ENCODE measurements around the gene B3GNT7.
"Not testable (repeated sequence)": the region's sequence is repeated elsewhere in the genome, so short reads cannot be mapped to it uniquely, and the experiment has no call there.

The B3GNT7 gene

DNA sequence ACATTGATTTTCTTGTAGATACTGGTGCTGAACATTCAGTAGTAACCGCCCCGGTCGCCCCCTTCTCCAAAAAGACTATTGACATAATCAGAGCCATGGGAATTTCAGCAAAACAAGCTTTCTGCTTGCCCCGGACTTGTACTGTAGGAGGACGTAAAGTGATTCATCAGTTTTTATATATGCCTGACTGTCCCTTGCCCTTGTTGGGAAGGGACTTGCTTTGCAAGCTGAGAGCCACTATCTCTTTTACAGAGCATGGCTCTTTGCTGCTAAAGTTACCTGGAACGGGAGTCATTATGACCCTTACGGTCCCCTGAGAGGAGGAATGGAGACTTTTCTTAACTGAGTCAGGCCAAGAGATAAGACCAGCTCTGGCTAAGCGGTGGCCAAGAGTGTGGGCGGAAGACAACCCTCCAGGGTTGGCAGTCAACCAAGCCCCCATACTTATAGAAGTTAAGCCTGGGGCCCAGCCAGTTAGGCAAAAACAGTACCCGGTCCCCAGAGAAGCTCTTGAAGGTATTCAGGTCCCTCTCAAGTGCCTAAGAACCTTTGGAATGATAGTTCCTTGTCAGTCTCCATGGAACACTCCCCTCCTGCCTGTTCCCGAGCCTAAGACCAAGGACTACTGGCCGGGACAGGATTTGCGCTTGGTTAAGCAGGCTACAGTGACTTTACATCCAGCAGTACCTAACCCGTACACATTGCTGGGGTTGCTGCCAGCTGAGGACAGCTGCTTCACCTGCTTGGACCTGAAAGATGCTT, 8.1 kb downstream of the B3GNT7 start:
- DNase-seq (ENCODE audit: low spot score) = not testable (repeated sequence)

DNA sequence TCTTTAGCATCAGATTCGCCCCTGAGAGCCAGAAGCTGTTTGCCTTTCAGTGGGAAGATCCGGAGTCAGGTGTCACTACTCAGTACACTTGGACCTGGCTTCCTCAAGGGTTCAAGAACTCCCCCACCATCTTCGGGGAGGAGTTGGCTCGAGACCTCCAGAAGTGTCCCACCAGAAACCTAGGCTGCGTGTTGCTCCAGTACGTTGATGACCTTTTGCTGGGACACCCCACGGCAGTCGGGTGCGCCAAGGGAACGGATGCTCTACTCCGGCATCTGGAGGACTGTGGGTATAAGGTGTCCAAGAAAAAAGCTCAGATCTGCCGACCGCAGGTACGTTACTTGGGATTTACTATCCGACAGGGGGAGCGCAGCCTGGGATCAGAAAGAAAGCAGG, 8.7 kb downstream of the B3GNT7 start:
- DNase-seq (ENCODE audit: low spot score) = not testable (repeated sequence)

DNA sequence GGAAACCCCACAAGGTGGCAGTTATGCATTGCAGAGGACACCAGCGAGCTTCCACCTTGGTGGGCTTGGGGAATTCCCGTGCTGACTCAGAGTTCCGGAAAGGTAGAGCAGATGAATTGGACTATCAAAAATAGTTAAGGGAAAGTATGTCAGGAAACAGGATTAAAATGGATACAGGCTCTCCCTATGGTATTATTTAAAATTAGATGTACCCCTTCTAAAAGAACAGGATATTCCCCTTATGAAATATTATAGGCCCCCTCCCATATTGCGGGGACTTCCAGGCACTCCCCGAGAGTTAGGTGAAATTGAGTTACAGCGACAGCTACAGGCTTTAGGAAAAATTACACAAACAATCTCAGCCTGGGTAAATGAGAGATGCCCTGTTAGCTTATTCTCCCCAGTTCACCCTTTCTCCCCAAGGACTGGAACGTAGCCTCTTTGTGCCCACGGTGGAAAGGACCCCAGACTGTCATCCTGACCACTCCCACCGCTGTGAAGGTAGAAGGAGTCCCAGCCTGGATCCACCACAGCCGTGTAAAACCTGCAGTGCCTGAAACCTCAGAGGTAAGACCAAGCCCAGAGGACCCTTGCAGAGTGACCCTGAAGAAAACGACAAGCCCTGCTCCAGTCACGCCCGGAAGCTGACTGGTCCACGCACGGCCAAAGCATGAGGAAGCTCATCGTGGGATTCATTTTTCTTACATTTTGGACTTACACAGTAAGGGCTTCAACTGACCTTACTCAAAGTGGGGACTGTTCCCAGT, 10.3 kb downstream of the B3GNT7 start:
- DNase-seq (ENCODE audit: low spot score) = not testable (repeated sequence)

DNA sequence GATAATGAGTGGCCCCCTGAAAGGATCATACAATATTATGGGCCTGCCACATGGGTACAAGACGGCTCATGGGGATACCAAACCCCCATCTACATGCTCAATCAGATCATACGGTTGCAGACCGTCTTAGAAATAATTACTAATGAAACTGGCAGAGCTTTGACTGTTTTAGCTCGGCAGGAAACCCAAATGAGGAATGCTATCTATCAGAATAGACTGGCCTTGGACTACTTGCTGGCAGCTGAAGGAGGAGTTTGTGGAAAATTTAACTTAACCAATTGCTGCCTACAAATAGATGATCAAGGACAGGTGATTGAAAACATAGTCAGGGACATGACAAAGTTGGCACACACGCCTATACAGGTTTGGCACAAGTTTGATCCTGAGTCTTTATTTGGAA, 12.2 kb downstream of the B3GNT7 start:
- DNase-seq (ENCODE audit: low spot score) = not testable (repeated sequence)

DNA sequence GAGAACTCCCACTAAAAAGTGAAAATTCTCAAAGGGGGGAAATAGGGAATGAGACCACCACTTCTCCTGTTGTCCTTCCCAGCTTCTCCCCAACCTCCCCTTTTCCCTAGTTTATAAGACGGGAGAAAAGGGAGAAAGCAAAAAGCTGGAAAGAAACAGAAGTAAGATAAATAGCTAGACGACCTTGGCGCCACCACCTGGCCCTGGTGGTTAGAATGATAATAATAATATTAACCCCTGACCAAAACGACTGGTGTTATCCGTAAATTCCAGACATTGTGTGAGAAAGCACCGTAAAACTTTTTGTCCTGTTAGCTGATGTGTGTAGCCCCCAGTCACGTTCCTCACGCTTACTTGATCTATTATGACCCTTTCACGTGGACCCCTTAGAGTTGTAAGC, 12.8 kb downstream of the B3GNT7 start:
- not testable (repeated sequence) for DNase-seq (ENCODE audit: low spot score)

DNA sequence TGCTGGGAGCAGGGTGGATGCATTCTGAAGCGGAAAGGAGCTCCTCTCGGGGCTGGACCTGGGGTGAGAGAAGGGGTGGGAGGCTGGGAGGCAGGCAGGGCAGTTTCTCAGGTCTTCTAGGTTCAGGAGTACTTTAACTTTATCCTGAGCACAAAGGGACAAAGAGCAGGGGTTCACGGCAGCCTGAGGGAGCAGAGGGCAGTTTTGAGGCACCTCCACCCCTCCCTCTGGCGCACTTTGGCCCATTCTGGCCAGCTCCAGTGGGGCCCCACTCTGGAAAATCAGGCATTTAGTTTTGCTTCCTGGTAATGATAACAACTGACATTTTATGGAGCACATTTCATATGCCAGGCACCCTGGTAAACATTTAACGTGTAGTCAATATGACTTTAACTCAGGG, 14.3 kb downstream of the B3GNT7 start:
- no peak for DNase-seq (ENCODE audit: low spot score)

DNA sequence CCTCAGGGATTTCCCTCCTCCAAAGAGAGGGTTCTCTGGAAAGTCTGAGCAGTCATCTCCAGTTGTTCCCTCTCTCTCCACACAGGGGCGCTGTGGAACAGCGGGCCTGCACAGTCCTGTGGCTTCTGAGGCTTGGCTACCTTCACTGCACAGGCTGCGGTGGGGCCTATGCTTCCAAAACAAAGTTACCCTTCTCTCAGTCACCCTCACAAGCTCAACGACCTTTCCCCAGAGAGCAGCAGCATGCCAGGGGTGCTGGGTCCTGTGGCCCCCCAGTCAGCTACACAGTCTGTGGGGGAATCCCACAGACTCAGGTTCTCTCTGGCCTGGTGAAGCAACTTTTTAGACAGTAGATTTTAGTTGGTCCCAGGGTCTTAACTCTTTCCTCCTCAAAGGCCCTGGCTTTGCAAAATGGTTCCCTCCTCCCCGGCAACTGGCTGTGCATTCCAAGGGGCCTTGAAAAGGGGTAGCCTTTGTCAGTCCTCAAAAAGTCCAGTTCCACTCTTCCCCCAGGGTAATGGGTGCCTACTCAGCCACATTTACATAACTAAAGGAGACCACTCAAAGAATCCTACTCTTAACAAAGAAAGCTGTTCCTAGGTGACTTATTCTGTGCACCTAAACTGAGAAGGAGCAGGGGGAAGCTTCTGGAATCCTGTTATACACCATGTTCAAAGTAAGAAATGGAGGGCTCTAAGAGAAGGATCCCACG, 14.9 kb downstream of the B3GNT7 start:
- DNase-seq (ENCODE audit: low spot score) = no peak

DNA sequence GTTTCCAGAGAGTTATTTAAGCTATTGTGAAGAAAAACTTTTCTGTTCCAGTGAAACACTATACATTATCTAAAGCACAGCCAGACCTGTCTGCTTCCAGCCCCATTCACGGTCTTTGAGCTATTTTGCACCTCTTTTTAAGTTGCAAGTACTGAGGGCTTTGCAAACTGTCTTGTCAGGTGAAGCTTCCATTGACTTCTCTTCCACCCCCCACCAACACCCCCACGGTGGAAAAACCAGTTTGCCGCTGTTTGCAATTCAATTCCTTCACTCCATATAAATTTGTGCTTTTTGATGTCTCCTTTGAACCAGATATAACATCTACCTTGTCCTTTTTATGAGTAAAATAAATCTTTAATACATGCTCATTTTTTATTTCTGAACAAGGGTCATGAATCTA, 15.7 kb downstream of the B3GNT7 start:
- DNase-seq (ENCODE audit: low spot score) = no peak

DNA sequence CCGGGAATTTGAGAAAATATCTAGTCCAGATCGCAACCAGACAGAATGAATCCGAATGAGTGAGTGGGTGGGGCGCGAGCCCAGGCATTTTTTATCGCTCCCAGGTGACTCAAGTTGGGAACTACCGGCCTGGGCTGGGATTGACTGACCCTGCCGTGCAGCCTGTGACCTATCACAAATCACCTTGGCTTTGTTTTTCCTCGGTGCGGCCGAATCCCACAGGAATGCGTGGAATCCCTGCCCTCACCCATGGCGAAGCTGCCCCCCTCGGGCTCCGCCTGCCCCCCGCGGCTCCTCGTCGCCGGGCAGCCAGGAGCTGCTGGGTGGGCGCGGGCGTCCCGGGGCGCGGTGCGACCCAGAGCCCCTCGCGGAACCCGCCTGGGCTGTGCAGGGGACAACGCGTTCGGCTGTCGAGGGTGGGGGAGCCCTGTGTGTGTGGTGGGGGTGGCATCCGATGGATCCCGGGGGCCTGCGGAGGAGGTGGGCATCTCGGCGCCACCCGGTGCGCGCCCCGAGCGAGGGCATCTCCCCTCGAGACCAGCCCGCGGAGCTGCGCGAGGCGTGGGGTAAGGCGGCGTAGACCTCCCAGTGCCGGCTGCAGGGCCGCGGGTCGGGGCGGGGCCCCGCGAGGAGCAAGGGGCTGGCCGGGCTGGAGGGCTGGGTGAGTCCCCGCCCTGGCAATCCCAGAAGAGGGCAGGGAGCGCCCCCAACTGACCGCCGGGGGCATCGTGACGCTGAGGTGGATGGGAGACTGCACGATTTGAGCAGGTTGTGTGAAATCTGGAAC, 16.5 kb downstream of the B3GNT7 start:
- peak; percentile 86 for DNase-seq (ENCODE audit: low spot score)

DNA sequence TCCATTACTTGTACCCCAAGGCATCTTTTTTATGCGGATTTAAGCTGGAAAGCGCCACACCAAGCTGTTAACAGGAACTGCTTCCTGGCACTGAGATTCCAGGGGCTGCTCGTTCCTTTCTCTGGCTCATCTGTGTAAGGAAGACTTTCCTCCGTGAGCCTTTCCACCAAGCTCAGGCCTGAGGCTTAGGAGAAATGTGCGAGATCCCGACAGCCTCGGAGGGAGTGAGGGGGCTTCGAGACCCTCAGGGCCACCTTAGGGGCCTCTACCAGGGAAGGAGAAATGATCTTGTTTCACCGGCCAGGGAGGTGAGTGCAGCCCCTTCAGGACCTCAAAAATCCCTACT, 17.1 kb downstream of the B3GNT7 start:
- DNase-seq (ENCODE audit: low spot score) = no peak

DNA sequence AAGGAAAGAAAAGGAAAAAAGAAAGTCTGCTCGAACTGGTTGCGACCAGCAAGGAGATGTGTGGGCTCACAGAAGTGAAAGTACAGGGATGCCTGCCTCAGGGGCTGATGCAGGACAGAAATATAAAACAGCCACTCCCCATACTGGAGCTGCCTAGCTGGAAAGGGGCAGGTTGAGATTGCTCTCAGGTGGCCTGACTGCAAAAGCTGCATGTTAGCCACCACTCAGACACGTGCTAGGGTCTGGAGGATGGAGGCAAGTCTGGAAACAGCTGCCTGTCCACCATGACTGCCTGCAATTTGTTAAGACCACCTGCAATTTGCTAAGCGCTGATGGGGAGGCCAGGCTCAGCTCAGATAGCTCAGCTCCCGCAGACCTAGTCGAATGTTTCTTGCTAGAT, 17.9 kb downstream of the B3GNT7 start:
- DNase-seq (ENCODE audit: low spot score) = no peak

DNA sequence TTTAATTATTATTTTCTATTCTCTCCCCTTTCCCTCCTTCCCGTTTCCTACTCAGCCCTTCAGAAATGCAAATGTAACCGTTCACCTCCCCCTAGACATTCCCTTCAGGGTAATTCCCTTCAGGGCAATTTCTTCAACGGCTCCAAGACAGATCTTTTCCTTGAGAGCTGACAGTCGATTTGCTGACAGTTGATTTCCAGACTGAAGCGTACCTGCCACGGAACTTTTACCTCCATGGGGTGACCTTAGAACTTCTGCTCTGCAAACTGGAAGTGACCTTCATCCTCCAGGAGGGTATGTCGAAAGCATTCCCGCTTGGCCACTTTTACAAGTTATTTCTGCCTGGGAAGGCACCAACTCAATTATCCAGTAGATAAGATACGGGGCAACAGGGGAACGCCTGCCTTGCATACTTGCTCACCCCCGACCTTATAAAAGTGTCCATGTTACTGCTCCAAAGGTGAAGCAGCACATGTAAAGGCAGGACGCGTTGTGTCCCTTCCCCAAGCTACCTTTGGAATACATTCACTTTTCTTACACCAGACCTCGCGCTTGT, 18.5 kb downstream of the B3GNT7 start:
- DNase-seq (ENCODE audit: low spot score) = no peak

DNA sequence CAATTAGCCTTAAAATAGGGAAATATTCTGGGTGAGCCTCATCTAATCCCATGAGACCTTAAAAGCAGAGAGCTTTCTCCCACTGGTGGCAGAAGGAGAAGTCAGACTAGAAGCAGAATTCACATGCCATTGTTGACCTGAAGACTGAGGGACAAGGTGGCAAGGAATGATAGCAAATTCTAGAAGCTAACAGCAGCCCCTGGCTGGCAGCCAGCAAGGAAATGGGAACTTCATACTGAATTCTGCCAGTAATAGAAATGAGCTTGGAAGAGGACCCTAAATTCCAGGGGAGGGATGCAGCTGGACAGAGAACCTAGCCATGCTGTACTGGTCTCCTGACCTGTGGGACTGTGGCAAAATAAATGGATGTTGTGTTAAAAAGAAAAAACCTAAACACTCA, 19.5 kb downstream of the B3GNT7 start:
- DNase-seq (ENCODE audit: low spot score) = no peak

DNA sequence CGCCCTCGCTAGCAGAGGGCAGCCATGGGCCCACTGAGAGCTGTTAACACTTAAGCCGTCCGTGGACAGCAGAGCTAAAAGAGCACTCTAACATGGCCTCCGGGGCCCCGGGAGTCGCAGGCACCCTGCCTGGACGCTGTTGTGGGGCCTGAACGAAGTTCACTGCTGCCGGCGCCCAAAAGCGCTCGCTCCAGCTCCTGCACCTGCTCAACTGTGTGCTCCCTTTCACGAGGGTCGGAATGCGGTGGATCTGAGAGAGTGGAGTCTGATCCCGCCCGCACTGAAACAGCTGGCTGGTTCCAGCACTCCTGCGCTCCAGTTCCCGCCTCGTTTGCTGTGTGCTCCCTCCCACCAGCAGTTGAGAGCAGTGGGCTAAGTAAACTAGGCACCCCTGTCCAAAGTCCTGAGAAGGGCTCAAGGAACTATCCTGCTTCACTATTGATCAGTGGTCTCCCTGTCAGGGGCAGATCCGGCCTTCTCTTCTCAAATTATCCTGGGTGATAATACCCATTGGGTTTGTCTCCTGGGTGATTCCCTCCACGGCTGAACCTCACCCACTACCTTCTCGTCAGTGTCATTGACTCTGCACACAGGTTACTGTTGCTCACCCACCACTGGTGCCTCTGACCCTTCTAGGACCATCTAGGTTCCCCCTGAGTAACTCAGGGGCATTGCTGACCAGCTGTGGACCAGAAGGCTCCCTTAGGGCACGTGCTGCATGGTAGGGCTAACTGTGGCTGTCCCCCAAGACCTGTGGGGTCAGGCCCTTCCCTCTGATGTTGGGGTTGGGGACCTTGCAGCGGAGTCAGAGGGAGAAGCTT, 23.5 kb downstream of the B3GNT7 start:
- no peak for DNase-seq (ENCODE audit: low spot score)

DNA sequence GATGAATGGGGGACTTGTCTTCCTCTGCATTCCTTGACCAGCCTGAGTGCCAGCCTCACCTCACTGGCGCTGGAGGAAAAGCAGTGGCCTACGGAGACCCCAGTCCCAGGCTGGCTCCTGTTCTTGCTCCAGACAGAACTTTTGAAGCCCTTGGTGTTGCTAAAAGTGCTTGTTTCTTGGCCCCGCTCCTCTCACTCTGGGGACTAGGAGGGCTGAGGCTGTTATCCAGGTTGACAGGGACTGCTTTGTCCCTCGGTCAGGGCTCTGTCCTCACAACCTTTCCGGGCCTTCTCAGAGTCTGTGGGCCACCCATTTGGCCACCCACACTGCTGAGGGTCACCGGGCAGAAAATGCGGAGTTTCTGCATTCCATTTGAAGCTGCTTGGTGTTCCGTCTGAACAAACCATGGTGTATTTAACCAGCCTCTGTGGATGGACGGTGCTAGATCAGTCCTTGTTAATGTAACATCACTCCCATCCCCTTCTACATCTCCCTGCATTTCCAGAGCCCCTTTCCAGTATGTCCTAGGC, 25.6 kb downstream of the B3GNT7 start:
- no peak for DNase-seq (ENCODE audit: low spot score)

DNA sequence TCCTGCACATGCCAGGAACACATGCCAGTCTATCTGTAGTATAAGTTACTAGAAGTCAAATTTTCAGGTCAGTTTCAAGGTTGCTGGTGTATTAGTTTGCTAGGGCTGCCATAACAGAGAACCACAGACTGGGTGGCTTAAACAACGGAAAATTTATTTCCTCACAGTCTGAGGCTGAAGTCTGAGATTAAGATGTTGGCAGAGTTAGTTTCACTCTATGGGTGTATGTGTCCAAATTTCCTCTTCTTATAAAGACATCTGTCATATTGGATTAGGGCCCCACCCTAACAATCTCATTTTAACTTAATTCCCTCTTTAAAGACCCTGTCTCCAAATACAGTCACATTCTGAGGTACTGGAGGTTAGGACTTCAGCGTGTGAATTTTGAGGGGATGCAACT, 26.5 kb downstream of the B3GNT7 start:
- DNase-seq (ENCODE audit: low spot score) = no peak

DNA sequence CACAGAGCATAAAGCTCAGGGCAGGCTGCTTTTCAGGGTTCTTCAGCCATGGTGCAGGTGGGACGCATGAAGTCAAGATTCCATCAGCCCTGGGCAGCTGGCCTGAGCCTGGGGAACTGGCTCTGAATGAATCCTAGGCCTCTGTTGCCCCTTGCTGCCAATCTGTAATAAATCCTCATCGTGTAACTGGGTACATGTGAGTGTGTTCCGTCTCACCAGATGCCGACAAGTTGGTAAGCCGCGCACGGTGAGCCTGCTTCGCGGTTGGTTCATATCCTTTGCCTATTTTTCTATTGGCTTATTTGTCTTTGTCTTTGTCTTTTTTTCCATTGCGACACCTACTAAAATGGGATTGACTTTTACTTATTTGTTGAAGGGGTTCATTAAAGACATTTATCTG, 27.7 kb downstream of the B3GNT7 start:
- DNase-seq (ENCODE audit: low spot score) = no peak

DNA sequence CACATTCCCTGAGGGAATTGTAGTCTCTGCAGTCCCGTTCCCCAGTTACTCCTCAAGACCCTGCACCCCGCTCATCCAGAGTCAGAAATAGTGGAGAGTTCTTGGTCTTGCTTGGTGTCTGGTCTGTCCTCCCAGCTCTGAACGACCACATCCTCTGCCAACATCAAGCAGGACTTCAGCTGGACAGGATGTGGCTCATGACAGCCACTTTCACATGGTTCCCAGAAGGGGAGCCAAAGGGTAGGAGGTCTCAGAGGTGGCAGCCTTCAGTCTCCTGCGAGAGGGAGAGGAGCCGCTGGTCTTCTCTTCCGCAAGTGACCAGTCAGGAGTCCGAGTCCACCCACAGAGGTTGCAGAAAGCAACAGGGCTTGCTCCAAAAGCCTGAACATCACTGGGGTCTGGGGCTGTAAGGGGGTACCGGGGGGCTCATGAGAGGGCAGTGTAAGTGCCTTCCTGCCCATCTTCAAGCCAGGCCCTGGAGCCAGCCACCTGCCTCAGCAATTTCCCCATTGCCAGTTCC, 29.8 kb downstream of the B3GNT7 start:
- DNase-seq (ENCODE audit: low spot score) = no peak

DNA sequence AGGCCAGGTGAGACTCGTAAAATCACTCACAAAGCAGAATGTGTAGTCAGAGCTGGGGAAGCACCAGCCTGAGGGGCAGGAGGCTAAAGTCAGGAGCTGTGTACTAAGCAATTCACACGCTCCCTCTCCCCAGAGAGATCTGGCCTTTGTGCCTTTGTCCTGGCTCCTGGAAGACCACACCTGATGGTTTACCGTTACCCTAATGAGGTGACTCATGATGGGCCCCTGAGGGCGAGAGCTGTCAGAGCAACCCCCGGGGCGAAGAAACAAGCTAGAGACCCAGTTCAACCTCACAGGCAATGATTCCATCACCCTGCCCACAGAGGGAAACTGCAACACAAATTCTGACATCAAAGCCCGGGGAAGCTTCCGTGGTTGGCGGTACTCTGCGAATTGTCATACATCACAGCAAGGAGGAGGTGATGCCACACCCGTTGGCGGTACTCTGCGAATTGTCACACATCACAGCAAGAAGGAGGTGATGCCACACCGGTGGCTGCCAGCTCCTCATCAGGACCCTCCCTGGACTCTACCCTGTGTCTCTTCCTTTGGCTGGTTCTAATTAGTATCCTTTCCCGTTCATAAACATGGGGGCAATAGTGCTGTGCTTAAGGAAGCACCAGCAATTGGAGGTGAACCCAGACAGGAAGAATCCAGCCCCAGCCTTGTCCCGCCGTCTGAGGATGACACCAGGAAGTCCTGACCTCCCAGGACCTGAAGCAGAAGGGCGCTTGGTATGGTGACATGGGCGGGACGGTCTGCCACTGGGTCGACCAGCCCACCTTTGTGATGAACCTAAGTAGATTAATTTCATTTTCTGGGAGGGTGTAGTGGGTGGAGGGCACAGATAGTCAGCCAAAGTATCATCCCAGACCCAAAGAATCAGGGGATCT, 30.5 kb downstream of the B3GNT7 start:
- no peak for DNase-seq (ENCODE audit: low spot score)

DNA sequence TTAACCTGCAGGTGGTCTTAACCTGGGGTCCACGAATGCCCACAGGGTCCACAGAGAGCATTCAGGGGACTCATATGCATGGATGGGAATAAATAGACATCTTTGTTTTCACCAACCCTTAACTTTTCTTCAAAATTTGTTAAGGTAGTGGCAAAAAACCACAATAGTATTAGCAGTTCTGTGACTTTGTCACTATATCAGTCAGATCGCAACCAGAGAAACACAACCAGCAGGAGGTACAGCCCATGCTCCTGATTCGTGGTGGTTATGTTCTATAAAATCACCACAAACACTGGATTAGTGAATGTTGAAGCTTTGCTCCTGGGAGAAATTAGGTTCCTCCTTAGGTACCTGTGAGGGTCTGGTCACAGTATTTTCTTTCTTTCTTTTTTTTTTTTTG, 31.6 kb downstream of the B3GNT7 start:
- DNase-seq (ENCODE audit: low spot score) = no peak
